Superior temporal gyrus (tissue), 1 donor: Measurements from ENCODE around the gene DLL3.

Experiments
- DNase-seq: peaks from one replicate; pipeline ENCODE4 v3.0.0-alpha.2; 2016; ENCODE audit errors: extremely low spot score

Gene DLL3

GRCh38 chr19:39516270-39516669, 17.5 kb downstream of the DLL3 start:
- DNase-seq = no peak

- no peak for DNase-seq
Observed at GRCh38 chr19:39517432-39517831, 18.7 kb downstream of the DLL3 start.

GRCh38 chr19:39518458-39518857, 19.7 kb downstream of the DLL3 start:
- no peak for DNase-seq

GRCh38 chr19:39518975-39519374, 20.2 kb downstream of the DLL3 start:
- DNase-seq = no peak

GRCh38 chr19:39520541-39521484, 22.1 kb downstream of the DLL3 start:
- DNase-seq = no peak

GRCh38 chr19:39524495-39524894, 25.7 kb downstream of the DLL3 start:
- DNase-seq = no peak

- no peak for DNase-seq
Observed at GRCh38 chr19:39525205-39525604, 26.5 kb downstream of the DLL3 start.

GRCh38 chr19:39531834-39532232, 33.1 kb downstream of the DLL3 start:
- DNase-seq = no peak

GRCh38 chr19:39532233-39533002, 33.7 kb downstream of the DLL3 start, which contains the start of gene EID2B:
Gene EID2B, minus strand, starts transcription at chr19:39532852. Its CDS starts 50 bp downstream, at chr19:39532802.
- DNase-seq = peak; percentile 99

- no peak for DNase-seq
Observed at GRCh38 chr19:39533003-39533512, 34.3 kb downstream of the DLL3 start.

GRCh38 chr19:39533791-39534190, 35.0 kb downstream of the DLL3 start:
- DNase-seq = no peak

- no peak for DNase-seq
Observed at GRCh38 chr19:39539165-39539517, 40.4 kb downstream of the DLL3 start.

- peak; percentile 97 for DNase-seq
Observed at GRCh38 chr19:39539518-39540332, 41.0 kb downstream of the DLL3 start, which contains the start of gene EID2. Gene EID2, minus strand, starts transcription at chr19:39540161. Its CDS starts 82 bp downstream, at chr19:39540079.

GRCh38 chr19:39540333-39540673, 41.6 kb downstream of the DLL3 start:
- DNase-seq = no peak

- DNase-seq = peak; percentile 40
Observed at GRCh38 chr19:39542206-39542605, 43.5 kb downstream of the DLL3 start.

- DNase-seq = no peak
Observed at GRCh38 chr19:39543477-39543857, 44.7 kb downstream of the DLL3 start.

GRCh38 chr19:39544226-39544903, 45.6 kb downstream of the DLL3 start:
- DNase-seq = no peak

- DNase-seq = no peak
Observed at GRCh38 chr19:39544911-39545310, 46.2 kb downstream of the DLL3 start.

GRCh38 chr19:39546599-39546998, 47.9 kb downstream of the DLL3 start:
- no peak for DNase-seq

- no peak for DNase-seq
Observed at GRCh38 chr19:39550197-39550596, 51.5 kb downstream of the DLL3 start.

GRCh38 chr19:39553082-39553652, 54.4 kb downstream of the DLL3 start:
- no peak for DNase-seq
